Esophagus muscularis mucosa (tissue), 4 donors: ENCODE measurements around the gene GRID2. TPM values are rescaled to one million over a fixed set of nuclear protein-coding genes. Genes with fewer than 3 reads are reported as not detected.

Experiments used
- DNase-seq: peaks from one replicate; pipeline ENCODE4 v3.0.0-alpha.2; 2017; ENCODE audit errors: extremely low spot score
- H3K27ac ChIP-seq, 4 donors: fragments of 200-600 bp; sonication (generic); replicated peaks in 1 of 4; 1 replicate in 3 of 4; 2 replicates in 1 of 4; pipeline ENCODE4 v1.5.1; 2016 to 2019; ENCODE audit warnings: mild to moderate bottlenecking in 1 of 4
- H3K27me3 ChIP-seq, 4 donors: fragments of 200-600 bp; sonication (generic); one replicate each; pipeline versions ENCODE4 v1.5.1 to v1.6.0; 2016 to 2019
- H3K36me3 ChIP-seq, 4 donors: fragments of 200-600 bp; sonication (generic); one replicate each; pipeline ENCODE4 v1.5.1; 2016 to 2019
- H3K4me1 ChIP-seq, 4 donors: fragments of 200-600 bp; sonication (generic); one replicate each; pipeline ENCODE4 v1.5.1; 2016 to 2019
- H3K4me3 ChIP-seq, 4 donors: fragments of 200-600 bp; sonication (generic); 1 replicate in 2 of 4; 2 replicates in 2 of 4; pipeline ENCODE4 v1.5.1; 2016 to 2019; ENCODE audit warnings: mild to moderate bottlenecking in 4 of 4, moderate library complexity in 1 of 4
- H3K9me3 ChIP-seq, 4 donors: fragments of 200-600 bp; sonication (generic); 1 replicate in 3 of 4; 2 replicates in 1 of 4; pipeline ENCODE4 v1.5.1; 2016 to 2019
- CTCF ChIP-seq, 3 experiments: fragments of 200-600 bp in 2 of 3; fragments of 450-650 bp in 1 of 3; sonication (generic) in 2 of 3; IDR thresholded peaks; one replicate each; pipeline ENCODE4 v1.5.1; 2017 to 2019; ENCODE audit warnings: antibody characterized with exemption in 3 of 3, mild to moderate bottlenecking in 2 of 3, moderate library complexity in 1 of 3
- EP300 ChIP-seq: sonication (generic); formaldehyde crosslinking; IDR thresholded peaks from one replicate; pipeline ENCODE4 v1.6.1; 2017; ENCODE audit warnings: antibody characterized with exemption
- POLR2A ChIP-seq: fragments of 450-650 bp; IDR thresholded peaks from one replicate; pipeline ENCODE4 v1.6.1; 2017; ENCODE audit warnings: antibody characterized with exemption, moderate library complexity, mild to moderate bottlenecking, low read depth
- POLR2AphosphoS5 ChIP-seq, 2 donors: sonication (generic); formaldehyde crosslinking; IDR thresholded peaks; one replicate each; pipeline ENCODE4 v1.6.1; 2017; ENCODE audit warnings: antibody characterized with exemption in 2 of 2
- WGBS: methylation state at CpG from one replicate; pipeline ENCODE4 v1.1.5; 2018; 5-methylcytosine and 5-hydroxymethylcytosine counted together
- intact Hi-C: fragments of 100-400 bp; cut with DNase I; formaldehyde crosslinking; loops from one replicate; pipeline ENCODE4 v1.15.1; 2023
- total RNA-seq, 4 donors: library from RNA; depleted of rRNA; stranded (reverse); fragments of >200 nt; gene quantifications; one replicate each; pipeline versions ENCODE4 v1.1.0 to v1.2.1, GENCODE V29; 2016

GRID2 gene
- total RNA-seq, 4 donors from 2014 or later: 0.06 to 0.17 TPM; not detected in 2

GRCh38 chr4:92733231-92733630 lies 429.5 kb downstream of the GRID2 start:
- 14% methylated on average over 1 of the region's 1 CpG for WGBS
- Histone ChIP-seq H3K27me3 (no peaks in the 10 kb centered on the region), H3K36me3 (no peaks in the 10 kb centered on the region), H3K9me3 (no peaks in the 10 kb centered on the region), H3K4me1 (no peaks in the 10 kb centered on the region), H3K27ac (no peak overlapping the region), H3K4me3 (no peak overlapping the region)
- TF ChIP-seq POLR2AphosphoS5 (IDR thresholded peaks at IDR 0.05) (no peak), CTCF (IDR thresholded peaks at IDR 0.05) (no peak), POLR2A (no peak), EP300 (no peak)
- DNase-seq: no peak
- intact Hi-C loops: no loop called here

GRCh38 chr4:92735025-92735665 lies 431.4 kb downstream of the GRID2 start:
- no peaks in the 10 kb centered on the region for H3K9me3 ChIP-seq
- TF ChIP-seq EP300 (no peak), CTCF (IDR thresholded peaks at IDR 0.05) (no peak), POLR2A (no peak), POLR2AphosphoS5 (IDR thresholded peaks at IDR 0.05) (no peak)
- H3K4me1 ChIP-seq: no peaks in the 10 kb centered on the region
- intact Hi-C loops: no loop called here
- H3K27ac ChIP-seq: no peak overlapping the region
- no peak for DNase-seq
- no peaks in the 10 kb centered on the region for H3K27me3 ChIP-seq
- H3K36me3 ChIP-seq: no peaks in the 10 kb centered on the region
- WGBS: 88% methylated on average over 2 of the region's 2 CpGs
- H3K4me3 ChIP-seq: no peak overlapping the region

GRCh38 chr4:92760433-92760832 lies 456.7 kb downstream of the GRID2 start:
- Histone ChIP-seq H3K4me3 (no peak overlapping the region), H3K27me3 (no peaks in the 10 kb centered on the region), H3K4me1 (no peaks in the 10 kb centered on the region), H3K9me3 (no peaks in the 10 kb centered on the region), H3K27ac (no peak overlapping the region), H3K36me3 (no peaks in the 10 kb centered on the region)
- DNase-seq: no peak
- TF ChIP-seq CTCF (IDR thresholded peaks at IDR 0.05) (no peak), POLR2AphosphoS5 (IDR thresholded peaks at IDR 0.05) (no peak), POLR2A (no peak), EP300 (no peak)
- intact Hi-C loops: no loop called here

- TF ChIP-seq POLR2AphosphoS5 (IDR thresholded peaks at IDR 0.05): no peak
- no peak for TF ChIP-seq POLR2A
- no peak for TF ChIP-seq CTCF (IDR thresholded peaks at IDR 0.05)
- TF ChIP-seq EP300: no peak
- intact Hi-C loops: no loop called here
- WGBS: 80% methylated on average over 3 of the region's 3 CpGs
- Histone ChIP-seq H3K4me1 (no peaks in the 10 kb centered on the region), H3K27me3 (no peaks in the 10 kb centered on the region), H3K27ac (no peak overlapping the region), H3K9me3 (no peaks in the 10 kb centered on the region), H3K36me3 (no peaks in the 10 kb centered on the region), H3K4me3 (no peak overlapping the region)
- no peak for DNase-seq
These were observed 472.3 kb downstream of the GRID2 start for GRCh38 chr4:92776080-92776479.

- H3K27me3 ChIP-seq: no peaks in the 10 kb centered on the region
- 73% methylated on average over 3 of the region's 3 CpGs for WGBS
- no peaks in the 10 kb centered on the region for H3K9me3 ChIP-seq
- DNase-seq: no peak
- intact Hi-C loops: no loop called here
- no peak overlapping the region for H3K4me3 ChIP-seq
- no peaks in the 10 kb centered on the region for H3K36me3 ChIP-seq
- no peaks in the 10 kb centered on the region for H3K4me1 ChIP-seq
- TF ChIP-seq POLR2AphosphoS5 (IDR thresholded peaks at IDR 0.05) (no peak), POLR2A (no peak), EP300 (no peak), CTCF (IDR thresholded peaks at IDR 0.05) (no peak)
- no peak overlapping the region for H3K27ac ChIP-seq
These were observed 486.0 kb downstream of the GRID2 start for GRCh38 chr4:92789741-92790140.
